HG03439 (cell line): ENCODE measurements around the gene C12orf60.

Experiments
- ATAC-seq: cut with Tn5 transposase; IDR thresholded peaks from one replicate; pipeline ENCODE4 v1.9.1; 2021; ENCODE audit warnings: mild to moderate bottlenecking, moderate library complexity; ENCODE audit not compliant: unreplicated experiment

The C12orf60 gene

GRCh38 chr12:14833952-14834351 lies 30.5 kb downstream of the C12orf60 start:
- no peak for ATAC-seq

- no peak for ATAC-seq
Measured at GRCh38 chr12:14834509-14834908, 31.0 kb downstream of the C12orf60 start.

GRCh38 chr12:14836336-14837210 lies 33.1 kb downstream of the C12orf60 start:
- ATAC-seq = no peak

GRCh38 chr12:14839262-14839661 lies 35.8 kb downstream of the C12orf60 start:
- ATAC-seq = no peak

- ATAC-seq = no peak
Measured at GRCh38 chr12:14840616-14841015, 37.1 kb downstream of the C12orf60 start.

- ATAC-seq = no peak
Measured at GRCh38 chr12:14841761-14842160, 38.3 kb downstream of the C12orf60 start.

- no peak for ATAC-seq
Measured at GRCh38 chr12:14842315-14842714, 38.8 kb downstream of the C12orf60 start.

- no peak for ATAC-seq
Measured at GRCh38 chr12:14843425-14843887, 40.0 kb downstream of the C12orf60 start, which contains the start of gene ART4. Gene ART4 (minus strand): TSS chr12:14843526. CDS start chr12:14843113, 413 bp downstream.

GRCh38 chr12:14844401-14844800 lies 40.9 kb downstream of the C12orf60 start:
- no peak for ATAC-seq

- ATAC-seq = peak; percentile 58
Measured at GRCh38 chr12:14845350-14845750, 41.9 kb downstream of the C12orf60 start.

- ATAC-seq = no peak
Measured at GRCh38 chr12:14846042-14846587, 42.6 kb downstream of the C12orf60 start.

GRCh38 chr12:14846876-14847580 lies 43.6 kb downstream of the C12orf60 start:
- no peak for ATAC-seq

- no peak for ATAC-seq
Measured at GRCh38 chr12:14849661-14850060, 46.2 kb downstream of the C12orf60 start.

- peak; percentile 53 for ATAC-seq
Measured at GRCh38 chr12:14850929-14851663, 47.6 kb downstream of the C12orf60 start.

GRCh38 chr12:14852880-14853279 lies 49.4 kb downstream of the C12orf60 start:
- ATAC-seq = no peak

- no peak for ATAC-seq
Measured at GRCh38 chr12:14853961-14854360, 50.5 kb downstream of the C12orf60 start.

GRCh38 chr12:14854586-14855183 lies 51.2 kb downstream of the C12orf60 start:
- ATAC-seq = peak; percentile 60

GRCh38 chr12:14858513-14858912 lies 55.0 kb downstream of the C12orf60 start:
- no peak for ATAC-seq

GRCh38 chr12:14860490-14860889 lies 57.0 kb downstream of the C12orf60 start:
- ATAC-seq = no peak

GRCh38 chr12:14868916-14869506 lies 65.5 kb downstream of the C12orf60 start:
- ATAC-seq = no peak
